Measurements from ENCODE around the gene CD40.

GRCh38 chr20:46144432-46145025 lies 26.4 kb downstream of the CD40 start:
- TF ChIP-seq POLR2A (IDR thresholded peaks at IDR 0.05; ENCODE audit: low read length) (no peak), MAX (IDR thresholded peaks at IDR 0.05) (no peak), NR3C1 (IDR thresholded peaks at IDR 0.05) (no peak), CTCF (IDR thresholded peaks at IDR 0.05) (no peak), JUN (IDR thresholded peaks at IDR 0.05) (no peak), CBX2 (IDR thresholded peaks at IDR 0.05; ENCODE audit: borderline replicate concordance, low read depth) (no peak), RFX5 (IDR thresholded peaks at IDR 0.05) (no peak), HMGXB4 (CRISPR knock-in tag; IDR thresholded peaks at IDR 0.05; ENCODE audit: borderline replicate concordance) (no peak), SREBF2 (IDR thresholded peaks at IDR 0.05) (no peak), KDM5A (IDR thresholded peaks at IDR 0.05) (no peak), EP300 (IDR thresholded peaks at IDR 0.05) (no peak), TP53 (CRISPR knock-in tag; IDR thresholded peaks at IDR 0.05) (no peak), HOXA7 (CRISPR knock-in tag; IDR thresholded peaks at IDR 0.05) (no peak), RCOR1 (IDR thresholded peaks at IDR 0.05; ENCODE audit: low read depth, low read length) (no peak)

Data from A549 (cell line).